HepG2 (cell line): Measurements from ENCODE around the gene TTC39C. TPM values are rescaled to one million over a fixed set of nuclear protein-coding genes. Genes with fewer than 3 reads are reported as not detected.

Experiments
- ATAC-seq: fragments of 200-7000 bp; cut with Tn5 transposase; 3 replicates; pipeline ENCODE4 v1.9.1; 2020; ENCODE audit warnings: mild to moderate bottlenecking, moderate library complexity
- BruUV-seq: library from RNA; stranded (reverse); fragments of 400-500 nt; replicated peaks from 2 replicates; lab custom pipeline; 2021; lab: Mats Ljungman, UMichigan
- CTCF ChIA-PET: fragments of 300-600 bp; formaldehyde crosslinking; extraction: SDS; loops from one replicate; lab custom pipeline; 2021; ENCODE audit warnings: low total read pairs, inconsistent platforms, low intra/inter-chr PET ratio; lab: Yijun Ruan, JAX
- POLR2A ChIA-PET: fragments of 350-600 bp; sonication (Branson Sonifier 250); formaldehyde crosslinking; loops from one replicate; lab custom pipeline; 2020; ENCODE audit warnings: antibody characterized with exemption, inconsistent platforms; lab: Yijun Ruan, JAX
- DNase-seq: peaks from one replicate; pipeline ENCODE4 v3.0.0-alpha.2; 2015; ENCODE audit warnings: low spot score
- FAIRE-seq: peaks from 3 replicates; lab custom pipeline; 2011; peaks lifted over from hg19 to GRCh38; lab: Jason Lieb, UNC
- H2AFZ ChIP-seq: one replicate; pipeline ENCODE4 v1.6.1; 2011; ENCODE audit warnings: low read length, inconsistent platforms
- H3K27ac ChIP-seq: fragments of 300-600 bp; 3 replicates; pipeline ENCODE4 v1.8.0; 2011; ENCODE audit warnings: mixed run types, mild to moderate bottlenecking, mixed read lengths, low read length, inconsistent platforms; ENCODE audit not compliant: insufficient read depth; ENCODE audit errors: extremely low read length
- H3K27me3 ChIP-seq, 2 experiments: fragments of 200-600 bp in 1 of 2; 2 replicates in 1 of 2; 3 replicates in 1 of 2; pipeline versions ENCODE4 v1.6.0 to v1.8.0; 2011; ENCODE audit warnings: low read length in 2 of 2, mild to moderate bottlenecking in 2 of 2, moderate library complexity in 2 of 2, inconsistent platforms in 1 of 2; ENCODE audit not compliant: insufficient read depth in 2 of 2, control insufficient read depth in 1 of 2
- H3K36me3 ChIP-seq, 2 experiments: fragments of 200-600 bp in 1 of 2; replicated peaks in 1 of 2; 2 replicates in 1 of 2; 3 replicates in 1 of 2; pipeline versions ENCODE4 v1.5.1 to v1.8.0; 2011; ENCODE audit warnings: low read length in 2 of 2, inconsistent platforms in 1 of 2; ENCODE audit not compliant: insufficient read depth in 2 of 2, control insufficient read depth in 1 of 2
- H3K4me1 ChIP-seq: 2 replicates; pipeline ENCODE4 v1.5.1; 2012; ENCODE audit warnings: low read length, inconsistent platforms; ENCODE audit not compliant: insufficient read depth
- H3K4me2 ChIP-seq: 2 replicates; pipeline ENCODE4 v1.6.0; 2011; ENCODE audit warnings: low read depth, low read length, inconsistent platforms
- H3K4me3 ChIP-seq, 3 experiments: fragments of 200-600 bp in 1 of 3; sonication (generic), shearing (Covaris generic) in 1 of 3; replicated peaks in 1 of 3; 2 replicates each; pipeline ENCODE4 v1.5.1; 2011 to 2016; ENCODE audit warnings: low read length in 3 of 3, inconsistent platforms in 2 of 3, low read depth in 2 of 3, mild to moderate bottlenecking in 2 of 3, control low read depth in 1 of 3, mixed read lengths in 1 of 3; ENCODE audit not compliant: insufficient read depth in 1 of 3
- H3K79me2 ChIP-seq: one replicate; pipeline ENCODE4 v1.6.1; 2011; ENCODE audit warnings: low read length, inconsistent platforms; ENCODE audit not compliant: insufficient read depth
- H3K9ac ChIP-seq: 2 replicates; pipeline ENCODE4 v1.6.0; 2011; ENCODE audit warnings: mild to moderate bottlenecking, low read depth, low read length, inconsistent platforms; ENCODE audit not compliant: insufficient read depth
- H3K9me3 ChIP-seq: 2 replicates; pipeline ENCODE4 v1.5.1; 2012; ENCODE audit warnings: mild to moderate bottlenecking, low read length
- H4K20me1 ChIP-seq: 2 replicates; pipeline ENCODE4 v1.6.0; 2011; ENCODE audit warnings: inconsistent platforms, mild to moderate bottlenecking, low read length, moderate library complexity; ENCODE audit not compliant: insufficient read depth
- CREB1 ChIP-seq, 2 experiments: fragments of 450-650 bp in 1 of 2; IDR thresholded peaks; 2 replicates each; pipeline ENCODE4 v1.6.1; 2016 to 2017; ENCODE audit warnings: control low read depth in 1 of 2, mild to moderate bottlenecking in 1 of 2, missing compliant biosample characterization in 1 of 2, missing genetic modification characterization in 1 of 2
- HINFP ChIP-seq: sonication (generic); formaldehyde crosslinking; IDR thresholded peaks from 2 replicates; pipeline ENCODE4 v1.4.0; 2020; ENCODE audit warnings: low read depth, mild to moderate bottlenecking, missing genetic modification reagents
- HNRNPUL1 ChIP-seq: fragments of 200-400 bp; formaldehyde crosslinking; IDR thresholded peaks from 2 replicates; pipeline ENCODE4 v1.6.1; 2017; ENCODE audit warnings: low read depth, mild to moderate bottlenecking, low read length, moderate library complexity
- KDM5B ChIP-seq: sonication (generic); formaldehyde crosslinking; IDR thresholded peaks from 2 replicates; pipeline ENCODE4 v1.4.0; 2020; ENCODE audit warnings: missing genetic modification reagents, mild to moderate bottlenecking, borderline replicate concordance
- MLLT10 ChIP-seq: sonication (generic); formaldehyde crosslinking; IDR thresholded peaks from 2 replicates; pipeline ENCODE4 v1.4.0; 2020; ENCODE audit warnings: missing genetic modification reagents
- NRL ChIP-seq: sonication (generic); formaldehyde crosslinking; IDR thresholded peaks from 2 replicates; pipeline ENCODE4 v1.5.0; 2020; ENCODE audit warnings: missing genetic modification reagents, mild to moderate bottlenecking, moderate library complexity, borderline replicate concordance
- PHF21A ChIP-seq: sonication (generic); formaldehyde crosslinking; IDR thresholded peaks from 2 replicates; pipeline ENCODE4 v1.5.0; 2020; ENCODE audit warnings: mild to moderate bottlenecking, missing genetic modification reagents
- POLR2AphosphoS5 ChIP-seq: IDR thresholded peaks from 2 replicates; pipeline ENCODE4 v1.6.1; 2012; ENCODE audit warnings: low read depth, low read length
- ZNF451 ChIP-seq: sonication (generic); formaldehyde crosslinking; IDR thresholded peaks from 2 replicates; pipeline ENCODE4 v1.5.0; 2020; ENCODE audit warnings: mild to moderate bottlenecking, missing genetic modification reagents
- WGBS: methylation state at CpG from one replicate; pipeline ENCODE4 v1.1.6; 2017; ENCODE audit warnings: low lambda C conversion rate; 5-methylcytosine and 5-hydroxymethylcytosine counted together
- in situ Hi-C: cut with HindIII; loops from 2 replicates; pipeline ENCODE4 v1.10.0; 2017; ENCODE audit warnings: low pct_unique_long_range_greater_than_20kb; ENCODE audit not compliant: extremely low pct_ligation_motif_present
- intact Hi-C: fragments of 100-400 bp; cut with micrococcal nuclease; formaldehyde crosslinking; loops from one replicate; pipeline ENCODE4 v1.10.0; 2022; ENCODE audit not compliant: unreplicated experiment
- polyA plus RNA-seq, 8 experiments: library from polyadenylated mRNA; depleted of rRNA in 3 of 8; stranded (reverse) in 7 of 8; unstranded in 1 of 8; fragments of >200 nt; fragmentation: Illumina TruSeq in 4 of 8; extraction: Trizol in 4 of 8; gene quantifications; 2 replicates each; pipeline versions ENCODE4 v1.2.1 to v1.2.3, GENCODE V29; 2011 to 2016; ENCODE audit warnings: low read depth in 4 of 8, missing spikeins in 1 of 8, mixed read lengths in 1 of 8; ENCODE audit not compliant: insufficient read depth in 1 of 8
- total RNA-seq, 5 experiments: library from RNA; depleted of rRNA; stranded (reverse); fragments of >200 nt; fragmentation: Illumina TruSeq; extraction: Trizol; gene quantifications; 2 replicates each; pipeline ENCODE4 v1.2.3, GENCODE V29; 2016; ENCODE audit warnings: low read depth in 1 of 5

TTC39C gene
- total and polyA plus RNA-seq, 2 of the 13 experiments (the other 11 are each of a cell fraction or from before 2014, with no cell fraction given) = 19.1 to 25.9 TPM

- Histone ChIP-seq H3K4me2 (no peak overlapping the region), H3K9ac (no peak overlapping the region), H2AFZ (no peak overlapping the region), H3K9me3 (no peaks in the 10 kb centered on the region), H4K20me1 (no peaks in the 10 kb centered on the region), H3K27me3 (no peaks in the 10 kb centered on the region; a peak in 1 of 5 replicates), H3K27ac (no peak overlapping the region), H3K4me3 (no peak overlapping the region), H3K79me2 (no peaks in the 10 kb centered on the region), H3K4me1 (peaks cover 6% of the 10 kb centered on the region; the same call in 1 of the 2 replicates), H3K36me3 (no peaks in the 10 kb centered on the region)
- TF ChIP-seq POLR2AphosphoS5 (no peak), KDM5B (no peak), HINFP (CRISPR knock-in tag) (no peak), PHF21A (no peak), CREB1 (IDR thresholded peaks at IDR 0.05) (no peak), CREB1 (CRISPR knock-in tag; IDR thresholded peaks at IDR 0.05) (no peak), MLLT10 (CRISPR knock-in tag) (no peak), ZNF451 (CRISPR knock-in tag) (no peak), NRL (no peak), HNRNPUL1 (no peak)
- intact Hi-C loops (no loop called here), in situ Hi-C loops (no loop called here)
- ATAC-seq (no peak), DNase-seq (no peak), FAIRE-seq (no peak)
- BruUV-seq = no TSS peak
- POLR2A ChIA-PET = no interaction called here
- WGBS = 47% methylated on average over 2 of the region's 2 CpGs
- CTCF ChIA-PET = no interaction called here
Observed at GRCh38 chr18:23992941-23993280, 21.6 kb upstream of the TTC39C start.
